ENCODE results near the gene MINDY2.

Gene MINDY2

GRCh38 chr15:58770857-58771620 lies at the start of gene MINDY2:
MINDY2 (plus strand) TSS chr15:58771302; CDS start chr15:58771396, 94 bp downstream.
- peak; percentile 92 for DNase-seq

- no peak for DNase-seq
Measured at GRCh38 chr15:58724466-58724865, 46.6 kb upstream of the MINDY2 start.

GRCh38 chr15:58726867-58727266 lies 44.2 kb upstream of the MINDY2 start:
- no peak for DNase-seq

- no peak for DNase-seq
Measured at GRCh38 chr15:58731756-58732535, 39.2 kb upstream of the MINDY2 start.

GRCh38 chr15:58732625-58733363 lies 38.3 kb upstream of the MINDY2 start:
- no peak for DNase-seq

- no peak for DNase-seq
Measured at GRCh38 chr15:58734859-58735258, 36.2 kb upstream of the MINDY2 start.

- no peak for DNase-seq
Measured at GRCh38 chr15:58736018-58736643, 35.0 kb upstream of the MINDY2 start.

- DNase-seq, result no peak
Measured at GRCh38 chr15:58737298-58737697, 33.8 kb upstream of the MINDY2 start.

GRCh38 chr15:58738046-58738707 lies 32.9 kb upstream of the MINDY2 start:
- DNase-seq, result no peak

GRCh38 chr15:58740436-58740835 lies 30.7 kb upstream of the MINDY2 start:
- no peak for DNase-seq

- no peak for DNase-seq
Measured at GRCh38 chr15:58741032-58741431, 30.1 kb upstream of the MINDY2 start.

GRCh38 chr15:58742022-58742813 lies 28.9 kb upstream of the MINDY2 start:
- DNase-seq, result no peak

- DNase-seq, result no peak
Measured at GRCh38 chr15:58742819-58743502, 28.1 kb upstream of the MINDY2 start.

GRCh38 chr15:58746174-58746573 lies 24.9 kb upstream of the MINDY2 start:
- DNase-seq, result no peak

- DNase-seq, result peak; percentile 33
Measured at GRCh38 chr15:58748040-58748851, 22.9 kb upstream of the MINDY2 start.

- DNase-seq, result peak; percentile 34
Measured at GRCh38 chr15:58748852-58749531, 22.1 kb upstream of the MINDY2 start.

- peak; percentile 97 for DNase-seq
Measured at GRCh38 chr15:58749532-58750337, 21.4 kb upstream of the MINDY2 start, which contains the start of gene ADAM10. ADAM10 (minus strand) TSS chr15:58749707; CDS start chr15:58749534, 173 bp downstream.

GRCh38 chr15:58752716-58753115 lies 18.4 kb upstream of the MINDY2 start:
- DNase-seq, result no peak
